K562 (cell line): Measurements from ENCODE around the gene TM9SF4. TPM values are rescaled to one million over a fixed set of nuclear protein-coding genes. Genes with fewer than 3 reads are reported as not detected.

Experiments
- ASH1L ChIP-seq: fragments of 450-650 bp; IDR thresholded peaks from 2 replicates; pipeline ENCODE4 v1.6.1; 2018; ENCODE audit warnings: borderline replicate concordance, mild to moderate bottlenecking, low read depth; ENCODE audit not compliant: partially characterized antibody
- CBFA2T3 ChIP-seq: fragments of 450-650 bp; IDR thresholded peaks from 2 replicates; pipeline ENCODE4 v1.6.1; 2017
- MCM7 ChIP-seq, 2 experiments: fragments of 450-650 bp; IDR thresholded peaks; 2 replicates each; pipeline ENCODE4 v1.6.1; 2016 to 2018
- PHF8 ChIP-seq: fragments of 200-600 bp; sonication (generic); IDR thresholded peaks from 2 replicates; pipeline ENCODE4 v1.6.1; 2012; ENCODE audit warnings: mixed run types, mild to moderate bottlenecking, inconsistent platforms, low read length, moderate library complexity, borderline replicate concordance
- PRPF4 ChIP-seq: fragments of 200-400 bp; formaldehyde crosslinking; IDR thresholded peaks from one replicate; pipeline ENCODE4 v1.6.1; 2017; ENCODE audit warnings: low read length, low read depth, mild to moderate bottlenecking; ENCODE audit not compliant: insufficient read depth, poor library complexity, severe bottlenecking
- TAF7 ChIP-seq: fragments of 450-650 bp; IDR thresholded peaks from 2 replicates; pipeline ENCODE4 v1.6.1; 2016; ENCODE audit warnings: missing genetic modification characterization, missing compliant biosample characterization
- TRIM24 ChIP-seq, 2 experiments: fragments of 450-650 bp; IDR thresholded peaks; 2 replicates each; pipeline ENCODE4 v1.6.1; 2016
- ZBTB17 ChIP-seq: fragments of 450-650 bp; formaldehyde crosslinking; IDR thresholded peaks from 2 replicates; pipeline ENCODE4 v1.4.0; 2020; ENCODE audit warnings: mild to moderate bottlenecking
- ZNF830 ChIP-seq: fragments of 250-450 bp; sonication (Bioruptor Pico); IDR thresholded peaks from 2 replicates; pipeline ENCODE4 v1.5.0; 2021; ENCODE audit warnings: mild to moderate bottlenecking
- polyA plus RNA-seq, 8 experiments: library from polyadenylated mRNA; depleted of rRNA in 4 of 8; stranded (reverse) in 5 of 8; unstranded in 3 of 8; fragments of >200 nt; fragmentation: Nextera tagmentation in 2 of 8; fragmentation: Illumina TruSeq in 1 of 8; extraction: Ambion mirVana in 2 of 8; extraction: Trizol in 1 of 8; gene quantifications; 2 replicates each; pipeline versions ENCODE4 v1.2.1 to v1.2.3, GENCODE V29; 2011 to 2014; ENCODE audit warnings: inconsistent platforms in 1 of 8, missing spikeins in 1 of 8
- total RNA-seq, 7 experiments: library from RNA; depleted of rRNA in 6 of 7; stranded (reverse); fragments of >200 nt in 6 of 7; fragmentation: Illumina TruSeq in 2 of 7; extraction: Trizol in 2 of 7; gene quantifications; 2 replicates each; pipeline versions ENCODE4 v1.2.1 to v1.2.3, GENCODE V29; 2011 to 2021; ENCODE audit warnings: low replicate concordance in 1 of 7
- TF ChIP-seq, protein P1 (sequence below), 2 experiments: fragments of 450-650 bp; IDR thresholded peaks; 2 replicates each; pipeline ENCODE4 v1.6.1; 2016; ENCODE audit warnings: mild to moderate bottlenecking in 2 of 2, borderline replicate concordance in 1 of 2, low read depth in 1 of 2, moderate library complexity in 1 of 2
- TF ChIP-seq, protein P2 (sequence below): sonication (generic); formaldehyde crosslinking; IDR thresholded peaks from 2 replicates; pipeline ENCODE4 v1.8.0; 2023; ENCODE audit warnings: mild to moderate bottlenecking, missing genetic modification reagents
- TF ChIP-seq, protein P3 (sequence below): fragments of 250-450 bp; sonication (Bioruptor Pico); IDR thresholded peaks from 2 replicates; pipeline ENCODE4 v1.9.0; 2021; ENCODE audit warnings: mild to moderate bottlenecking

The TM9SF4 gene
- total and polyA plus RNA-seq, 9 of the 15 experiments (the other 6 are each of a cell fraction or from before 2014, with no cell fraction given): 14.5 to 46.3 (median 26.9) TPM

DNA sequence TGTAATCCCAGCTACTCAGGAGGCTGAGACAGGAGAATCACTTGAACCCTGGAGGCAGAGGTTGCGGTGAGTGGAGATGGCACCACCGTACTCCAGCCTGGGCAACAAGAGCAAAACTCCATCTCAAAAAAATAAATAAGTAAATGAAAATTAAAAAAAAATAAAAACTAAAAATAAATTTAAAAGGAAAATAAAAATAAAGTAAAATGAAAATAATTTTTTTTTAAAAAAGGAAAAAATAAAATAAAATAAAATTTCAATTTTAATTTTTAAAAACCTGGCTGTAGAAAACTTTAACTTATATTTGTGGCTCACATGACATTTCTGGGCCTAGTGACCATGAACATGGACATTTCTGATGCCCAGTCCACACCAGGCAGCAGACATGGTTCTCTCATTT lies 41.3 kb upstream of the TM9SF4 start (continued):
- TF ChIP-seq, protein P1, sequence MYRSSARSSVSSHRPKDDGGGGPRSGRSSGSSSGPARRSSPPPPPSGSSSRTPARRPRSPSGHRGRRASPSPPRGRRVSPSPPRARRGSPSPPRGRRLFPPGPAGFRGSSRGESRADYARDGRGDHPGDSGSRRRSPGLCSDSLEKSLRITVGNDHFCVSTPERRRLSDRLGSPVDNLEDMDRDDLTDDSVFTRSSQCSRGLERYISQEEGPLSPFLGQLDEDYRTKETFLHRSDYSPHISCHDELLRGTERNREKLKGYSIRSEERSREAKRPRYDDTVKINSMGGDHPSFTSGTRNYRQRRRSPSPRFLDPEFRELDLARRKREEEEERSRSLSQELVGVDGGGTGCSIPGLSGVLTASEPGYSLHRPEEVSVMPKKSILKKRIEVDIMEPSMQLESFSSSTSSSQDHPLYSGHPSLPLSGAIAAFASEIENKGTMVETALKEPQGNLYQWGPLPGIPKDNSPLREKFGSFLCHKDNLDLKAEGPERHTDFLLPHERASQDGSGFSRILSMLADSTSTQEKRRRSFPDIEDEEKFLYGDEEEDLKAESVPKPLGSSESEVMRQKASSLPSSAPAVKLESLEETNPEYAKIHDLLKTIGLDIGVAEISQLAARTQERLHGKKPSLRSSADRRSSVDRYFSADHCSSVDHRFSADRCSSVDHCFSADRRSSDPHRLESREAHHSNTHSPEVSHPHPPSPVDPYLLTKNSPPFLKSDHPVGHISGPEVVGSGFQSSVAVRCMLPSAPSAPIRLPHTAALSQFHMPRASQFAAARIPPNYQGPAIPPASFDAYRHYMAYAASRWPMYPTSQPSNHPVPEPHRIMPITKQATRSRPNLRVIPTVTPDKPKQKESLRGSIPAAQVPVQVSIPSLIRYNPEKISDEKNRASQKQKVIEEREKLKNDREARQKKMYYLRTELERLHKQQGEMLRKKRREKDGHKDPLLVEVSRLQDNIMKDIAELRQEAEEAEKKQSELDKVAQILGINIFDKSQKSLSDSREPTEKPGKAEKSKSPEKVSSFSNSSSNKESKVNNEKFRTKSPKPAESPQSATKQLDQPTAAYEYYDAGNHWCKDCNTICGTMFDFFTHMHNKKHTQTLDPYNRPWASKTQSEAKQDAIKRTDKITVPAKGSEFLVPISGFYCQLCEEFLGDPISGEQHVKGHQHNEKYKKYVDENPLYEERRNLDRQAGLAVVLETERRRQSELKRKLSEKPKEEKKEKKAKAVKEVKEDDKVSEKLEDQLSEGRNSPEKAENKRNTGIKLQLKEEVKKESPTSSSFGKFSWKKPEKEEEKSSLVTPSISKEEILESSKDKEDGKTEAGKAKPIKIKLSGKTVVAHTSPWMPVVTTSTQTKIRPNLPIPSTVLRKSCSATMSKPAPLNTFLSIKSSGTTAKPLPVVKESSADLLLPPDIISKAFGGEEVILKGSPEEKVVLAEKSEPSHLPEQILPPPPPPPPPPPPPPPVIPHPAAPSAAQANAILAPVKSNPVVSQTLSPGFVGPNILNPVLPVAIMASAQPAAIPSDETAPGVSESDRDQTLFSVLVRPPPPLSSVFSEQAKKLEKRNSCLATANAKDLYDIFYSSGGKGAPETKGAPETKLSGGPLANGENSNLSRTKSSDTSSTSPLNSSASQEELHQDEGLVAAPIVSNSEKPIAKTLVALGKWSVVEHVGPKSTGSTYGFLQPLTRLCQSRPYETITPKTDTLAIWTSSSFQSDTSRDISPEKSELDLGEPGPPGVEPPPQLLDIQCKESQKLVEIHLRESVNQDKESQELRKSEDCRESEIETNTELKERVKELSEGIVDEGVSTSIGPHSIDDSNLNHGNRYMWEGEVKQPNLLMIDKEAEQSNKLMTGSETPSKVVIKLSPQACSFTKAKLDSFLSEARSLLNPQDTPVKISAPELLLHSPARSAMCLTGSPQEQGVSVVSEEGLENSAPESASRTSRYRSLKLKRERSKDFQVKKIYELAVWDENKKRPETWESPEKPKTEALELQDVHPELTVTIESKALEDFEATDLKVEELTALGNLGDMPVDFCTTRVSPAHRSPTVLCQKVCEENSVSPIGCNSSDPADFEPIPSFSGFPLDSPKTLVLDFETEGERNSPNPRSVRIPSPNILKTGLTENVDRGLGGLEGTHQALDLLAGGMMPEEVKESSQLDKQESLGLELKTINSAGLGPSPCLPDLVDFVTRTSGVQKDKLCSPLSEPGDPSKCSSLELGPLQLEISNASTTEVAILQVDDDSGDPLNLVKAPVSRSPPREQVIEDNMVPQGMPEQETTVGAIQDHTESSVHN (IDR thresholded peaks at IDR 0.05; ENCODE audit: borderline replicate concordance in 1 of 2, low read depth in 1 of 2): no peak
- TF ChIP-seq, protein P2, sequence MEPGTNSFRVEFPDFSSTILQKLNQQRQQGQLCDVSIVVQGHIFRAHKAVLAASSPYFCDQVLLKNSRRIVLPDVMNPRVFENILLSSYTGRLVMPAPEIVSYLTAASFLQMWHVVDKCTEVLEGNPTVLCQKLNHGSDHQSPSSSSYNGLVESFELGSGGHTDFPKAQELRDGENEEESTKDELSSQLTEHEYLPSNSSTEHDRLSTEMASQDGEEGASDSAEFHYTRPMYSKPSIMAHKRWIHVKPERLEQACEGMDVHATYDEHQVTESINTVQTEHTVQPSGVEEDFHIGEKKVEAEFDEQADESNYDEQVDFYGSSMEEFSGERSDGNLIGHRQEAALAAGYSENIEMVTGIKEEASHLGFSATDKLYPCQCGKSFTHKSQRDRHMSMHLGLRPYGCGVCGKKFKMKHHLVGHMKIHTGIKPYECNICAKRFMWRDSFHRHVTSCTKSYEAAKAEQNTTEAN (CRISPR knock-in tag): no peak
- TF ChIP-seq ZBTB17 (CRISPR knock-in tag): no peak
- TF ChIP-seq ASH1L: no peak
- no peak for TF ChIP-seq PHF8
- TF ChIP-seq MCM7 (IDR thresholded peaks at IDR 0.05): no peak
- TF ChIP-seq PRPF4: no peak
- TF ChIP-seq, protein P3, sequence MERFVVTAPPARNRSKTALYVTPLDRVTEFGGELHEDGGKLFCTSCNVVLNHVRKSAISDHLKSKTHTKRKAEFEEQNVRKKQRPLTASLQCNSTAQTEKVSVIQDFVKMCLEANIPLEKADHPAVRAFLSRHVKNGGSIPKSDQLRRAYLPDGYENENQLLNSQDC (CRISPR knock-in tag): no peak
- no peak for TF ChIP-seq TRIM24 (IDR thresholded peaks at IDR 0.05)
- TF ChIP-seq TAF7: no peak
- no peak for TF ChIP-seq ZNF830 (CRISPR knock-in tag)
- TF ChIP-seq CBFA2T3: no peak
